Measurements from ENCODE around the gene JMJD1C. TPM values are rescaled to one million over a fixed set of nuclear protein-coding genes. Genes with fewer than 3 reads are reported as not detected.

The JMJD1C gene
- total and polyA plus RNA-seq, 2 donors (not counting 3 experiments of a cell fraction or from before 2014, with no cell fraction given) = 32.1 to 97.1 TPM

- no peak overlapping the region for H3K4me3 ChIP-seq (replicated peaks in 1 of 3; ENCODE audit: insufficient read depth in 1 of 3, low read depth in 1 of 3, low read length in 3 of 3)
- intact Hi-C loops (cut with micrococcal nuclease) = loop anchor here (2.0 to 5.0 kb wide), 2 partner anchors 55 to 158 kb away; no protein-coding TSS in a partner anchor
- no peaks in the 10 kb centered on the region for H3K27me3 ChIP-seq (ENCODE audit: control insufficient read depth in 2 of 2, insufficient read depth in 2 of 2, low read length in 2 of 2)
- TSS peak; percentile 45 for BruUV-seq (replicated peaks)
- H3K27ac ChIP-seq (ENCODE audit: insufficient read depth, low read depth, low read length) = peak overlapping the region; percentile 33
- no peak overlapping the region for H3K9ac ChIP-seq (replicated peaks; ENCODE audit: extremely low read depth, insufficient read depth, low read length)
- DNase-seq (ENCODE audit: low read depth, low spot score) (no peak), FAIRE-seq (no peak)
- no peaks in the 10 kb centered on the region for H3K36me3 ChIP-seq (ENCODE audit: control insufficient read depth in 2 of 2, extremely low read depth in 1 of 2, insufficient read depth in 2 of 2, low read length in 2 of 2)
- dilution Hi-C loops (cut with MboI; ENCODE audit: extremely low pct_ligation_motif_present, low sequenced_read_pairs) = no loop called here
- H4K20me1 ChIP-seq (replicated peaks; ENCODE audit: control insufficient read depth, extremely low read depth, insufficient read depth, low read length) = no peaks in the 10 kb centered on the region
- CTCF ChIA-PET = interaction anchor here (1.1 to 1.5 kb wide), 2 partner anchors 9 to 13 kb away, joined by 3 read pairs; no protein-coding TSS in a partner anchor
- H3K4me1 ChIP-seq (ENCODE audit: control insufficient read depth, extremely low read depth, insufficient read depth, low read length) = peaks cover 22% of the 10 kb centered on the region
- no peak overlapping the region for H3K4me2 ChIP-seq (ENCODE audit: insufficient read depth, low read length)
- TF ChIP-seq JUN (IDR thresholded peaks at IDR 0.05; ENCODE audit: borderline replicate concordance, insufficient read depth, insufficient read length, low read depth) (no peak), POLR2A (IDR thresholded peaks at IDR 0.05; ENCODE audit: low read depth, low read length) (no peak), GATA2 (IDR thresholded peaks at IDR 0.05; ENCODE audit: insufficient read depth, insufficient read length, low read depth, low read length) (no peak), MAX (IDR thresholded peaks at IDR 0.05; ENCODE audit: insufficient read depth, insufficient read length) (no peak), POLR2AphosphoS5 (IDR thresholded peaks at IDR 0.05; ENCODE audit: insufficient read depth, low read depth, low read length) (no peak), MYC (IDR thresholded peaks at IDR 0.05; ENCODE audit: low read depth, low read length) (no peak), EZH2 (IDR thresholded peaks at IDR 0.05; ENCODE audit: borderline replicate concordance, low read depth, low read length, severe bottlenecking) (no peak), CTCF (IDR thresholded peaks at IDR 0.05; ENCODE audit: extremely low read depth in 1 of 2, insufficient read depth in 1 of 2, low read depth in 1 of 2, low read length in 2 of 2) (no peak), FOS (IDR thresholded peaks at IDR 0.05; ENCODE audit: borderline replicate concordance, insufficient read depth, low read length) (no peak)
- POLR2A ChIA-PET = interaction anchor here (0.6 to 1.1 kb wide), 3 partner anchors 19 to 108 kb away, joined by 3 to 10 read pairs (median 5); no protein-coding TSS in a partner anchor
- H3K9me3 ChIP-seq (replicated peaks; ENCODE audit: control insufficient read depth, insufficient read depth, low read length) = no peaks in the 10 kb centered on the region
- H3K79me2 ChIP-seq (ENCODE audit: control insufficient read depth, insufficient read depth, low read length) = peaks cover 33% of the 10 kb centered on the region
- no peak overlapping the region for H2AFZ ChIP-seq (ENCODE audit: low read depth, low read length)
- no peaks in the 10 kb centered on the region for H3K9me1 ChIP-seq (replicated peaks; ENCODE audit: control insufficient read depth, extremely low read depth, insufficient read depth, low read length)
Observed at GRCh38 chr10:63375458-63375857, 90.3 kb downstream of the JMJD1C start.

All from endothelial cell of umbilical vein (primary cell).